NCI-H2196 treated with DMSO at 0.1 percent for 48 hours (cell line): ENCODE data around the gene OIT3.
"Not testable (repeated sequence)": the region's sequence is repeated elsewhere in the genome, so short reads cannot be mapped to it uniquely, and the experiment has no call there.

Source experiments
- DNase-seq: peaks from one replicate; lab custom pipeline; 2025; ENCODE audit not compliant: unreplicated experiment; lab: John Stamatoyannopoulos, UW

OIT3 gene

DNA sequence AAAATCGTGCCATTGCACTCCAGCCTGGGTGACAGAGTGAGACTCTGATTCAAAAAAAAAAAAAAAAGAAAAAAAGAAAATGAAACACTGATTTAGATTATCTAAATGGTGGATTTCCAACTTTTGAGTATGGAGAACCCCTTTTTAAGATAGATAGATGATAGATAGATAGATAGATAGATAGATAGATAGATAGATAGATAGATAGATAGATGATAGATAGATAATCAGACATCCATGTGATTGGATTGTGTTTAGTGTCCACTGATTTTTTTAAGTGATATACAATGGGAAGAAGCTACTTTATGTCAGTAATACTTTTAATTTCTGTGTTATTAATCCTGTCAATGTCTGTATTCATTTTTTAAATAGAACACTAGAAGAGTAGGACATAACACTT is 6.0 kb downstream of the OIT3 start:
- DNase-seq: no peak

DNA sequence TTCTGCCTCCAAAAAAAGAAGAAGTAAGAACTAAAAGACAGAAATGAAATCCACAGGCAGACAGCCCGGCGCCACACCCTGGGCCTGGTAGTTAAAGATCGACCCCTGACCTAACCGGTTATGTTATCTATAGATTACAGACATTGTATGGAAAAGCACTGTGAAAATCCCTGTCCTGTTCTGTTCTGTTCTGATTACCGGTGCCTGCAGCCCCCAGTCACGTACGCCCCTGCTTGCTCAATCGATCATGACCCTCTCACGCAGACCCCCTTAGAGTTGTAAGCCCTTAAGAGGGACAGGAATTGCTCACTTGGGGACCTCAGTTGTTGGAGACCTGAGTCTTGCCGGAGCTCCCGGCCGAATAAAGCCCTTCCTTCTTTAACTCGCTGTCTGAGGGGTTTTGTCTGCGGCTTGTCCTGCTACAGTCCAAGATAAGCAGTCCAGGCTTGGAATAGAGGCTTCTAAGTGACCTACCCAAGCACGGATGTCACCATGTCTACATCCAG is 10.5 kb downstream of the OIT3 start:
- not testable (repeated sequence) for DNase-seq

DNA sequence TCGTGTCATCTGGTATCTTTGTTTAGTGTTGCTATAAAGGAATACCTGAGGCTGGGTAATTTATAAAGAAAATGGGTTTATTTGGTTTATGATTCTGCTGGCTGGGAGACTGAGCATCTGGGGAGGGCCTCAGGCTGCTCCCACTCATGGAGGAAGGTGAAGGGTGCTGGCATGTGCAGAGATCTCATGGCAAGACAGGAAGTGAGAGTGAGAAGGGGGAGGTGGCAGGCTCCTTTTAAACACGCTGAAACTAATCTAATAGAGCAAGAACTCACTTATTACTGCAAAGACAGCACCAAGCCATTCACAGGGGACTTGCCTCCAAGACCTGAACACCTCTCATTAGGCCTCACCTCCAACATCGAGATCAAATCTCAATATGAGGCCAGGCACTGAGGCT is 11.3 kb downstream of the OIT3 start:
- DNase-seq: no peak

DNA sequence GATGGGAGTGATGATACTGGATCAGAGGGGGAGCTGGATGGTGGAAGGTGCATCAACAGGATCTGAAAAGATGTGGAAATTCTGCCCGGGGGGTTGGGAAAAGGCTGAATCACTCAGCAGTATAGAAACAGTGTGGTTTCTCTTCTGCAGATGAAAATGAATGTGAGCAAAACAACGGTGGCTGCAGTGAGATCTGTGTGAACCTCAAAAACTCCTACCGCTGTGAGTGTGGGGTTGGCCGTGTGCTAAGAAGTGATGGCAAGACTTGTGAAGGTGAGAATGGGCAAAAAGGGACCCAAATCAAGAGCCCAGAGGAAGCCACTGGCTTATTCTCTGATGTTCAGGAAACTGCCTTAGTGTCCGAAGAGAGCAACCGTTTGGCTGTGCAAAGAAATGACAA is 12.9 kb downstream of the OIT3 start:
- no peak for DNase-seq

DNA sequence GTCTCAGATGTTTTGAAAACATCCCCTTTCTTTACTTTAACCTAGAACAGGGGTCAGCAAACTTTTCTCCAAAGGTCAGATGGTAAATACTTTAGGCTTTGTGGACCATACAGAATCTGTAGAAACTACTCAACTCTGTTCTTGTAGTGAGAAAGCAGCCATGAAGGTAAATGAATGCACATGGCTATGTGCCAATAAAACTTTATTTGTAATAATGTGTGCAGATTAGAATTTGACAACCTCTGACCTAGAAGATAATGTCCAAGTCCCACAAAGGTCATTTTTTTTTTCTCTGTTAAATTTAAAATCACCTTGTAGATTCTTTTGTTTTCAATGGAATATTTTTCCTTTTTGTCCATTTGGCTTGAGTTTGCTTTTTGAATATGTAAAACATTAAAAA is 17.2 kb downstream of the OIT3 start:
- DNase-seq: no peak

DNA sequence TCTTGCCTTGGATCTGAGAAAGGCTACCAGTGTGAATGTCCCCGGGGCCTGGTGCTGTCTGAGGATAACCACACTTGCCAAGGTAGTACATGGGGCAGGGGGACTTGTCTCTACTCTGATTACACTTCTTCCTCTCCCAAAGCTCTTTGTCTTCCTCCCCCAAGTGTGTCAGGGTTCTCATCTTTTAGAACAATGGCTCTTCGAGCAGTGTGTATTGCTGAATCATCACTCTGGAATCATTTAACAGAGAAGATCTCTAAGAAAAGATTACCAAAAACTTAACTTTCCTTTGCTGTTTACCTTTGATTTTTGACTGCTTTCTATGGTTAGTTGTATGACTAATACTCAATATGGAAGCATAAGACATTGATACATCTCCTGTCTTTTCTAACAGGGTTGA is 18.2 kb downstream of the OIT3 start:
- no peak for DNase-seq

DNA sequence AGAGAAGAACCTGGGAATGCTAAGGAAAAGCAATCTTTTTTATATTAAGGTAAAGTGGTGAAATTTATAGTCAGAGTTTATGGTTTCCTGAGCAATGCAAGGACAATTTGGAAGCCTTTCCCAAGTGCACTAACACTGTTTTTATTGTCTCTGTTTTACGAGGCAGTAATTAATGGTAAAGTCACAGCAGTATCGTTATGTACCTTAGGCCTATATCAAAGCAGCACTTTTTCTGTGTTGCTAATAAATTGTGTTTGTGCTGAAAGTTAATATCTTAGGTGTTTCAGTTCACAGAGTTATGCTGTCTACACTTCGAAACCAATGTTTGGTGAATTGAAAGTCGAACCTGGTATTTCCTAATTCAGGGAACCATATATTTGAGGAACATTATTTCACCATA is 19.2 kb downstream of the OIT3 start:
- no peak for DNase-seq

DNA sequence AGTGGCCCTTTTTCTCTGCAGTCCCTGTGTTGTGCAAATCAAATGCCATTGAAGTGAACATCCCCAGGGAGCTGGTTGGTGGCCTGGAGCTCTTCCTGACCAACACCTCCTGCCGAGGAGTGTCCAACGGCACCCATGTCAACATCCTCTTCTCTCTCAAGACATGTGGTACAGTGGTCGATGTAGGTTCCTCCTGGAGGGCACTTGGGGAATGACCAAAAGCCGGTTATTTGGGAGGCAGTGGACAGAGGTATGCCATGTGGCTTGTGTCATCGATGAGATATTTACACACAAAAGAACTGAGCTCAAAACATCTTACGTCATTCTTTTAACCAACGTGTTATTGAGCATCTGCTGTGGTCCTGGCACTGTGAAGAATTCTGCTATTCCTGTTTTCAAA is 19.7 kb downstream of the OIT3 start:
- no peak for DNase-seq

DNA sequence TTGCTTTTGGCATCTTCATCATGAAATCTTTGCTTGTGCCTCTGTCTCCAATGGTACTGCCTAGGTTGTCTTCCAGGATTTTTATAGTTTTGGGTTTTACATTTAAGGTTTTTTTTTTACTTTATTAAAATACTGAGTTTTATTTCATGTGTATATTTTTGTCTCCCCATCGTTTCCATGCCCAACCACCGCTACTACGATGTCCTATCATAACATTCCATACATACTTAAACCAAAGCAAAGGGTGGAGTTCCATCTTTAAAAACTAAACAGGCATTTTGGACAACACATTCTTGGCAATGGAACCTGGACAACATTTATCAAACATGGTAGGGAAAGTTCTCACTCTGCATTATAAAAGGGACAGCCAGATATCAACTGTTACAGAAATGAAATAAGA is 23.7 kb downstream of the OIT3 start:
- DNase-seq: not testable (repeated sequence)

DNA sequence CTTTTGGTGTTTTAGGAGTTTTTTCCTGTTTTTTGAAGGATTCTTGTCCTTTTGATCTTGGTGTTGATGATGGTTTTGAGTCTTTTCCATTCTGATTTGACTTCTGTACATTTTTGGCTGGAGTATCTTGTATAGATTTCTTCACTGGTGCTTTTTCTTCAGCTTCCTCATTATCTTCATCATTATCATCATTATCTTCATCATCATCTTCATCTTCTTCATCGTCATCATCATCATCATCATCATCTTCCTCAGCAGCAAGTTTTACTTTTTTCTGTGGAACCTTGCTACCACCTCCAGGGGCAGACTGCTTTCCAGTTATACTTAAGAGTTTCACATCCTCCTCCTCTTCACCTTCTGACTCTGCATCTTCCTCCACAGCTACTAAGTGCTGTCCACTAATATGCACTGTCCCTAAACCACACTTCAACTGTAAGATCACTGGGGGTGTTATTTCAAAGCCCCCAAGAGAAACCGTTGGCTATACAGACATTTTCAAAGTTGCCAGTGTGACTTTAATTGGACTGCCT is 24.3 kb downstream of the OIT3 start:
- not testable (repeated sequence) for DNase-seq

DNA sequence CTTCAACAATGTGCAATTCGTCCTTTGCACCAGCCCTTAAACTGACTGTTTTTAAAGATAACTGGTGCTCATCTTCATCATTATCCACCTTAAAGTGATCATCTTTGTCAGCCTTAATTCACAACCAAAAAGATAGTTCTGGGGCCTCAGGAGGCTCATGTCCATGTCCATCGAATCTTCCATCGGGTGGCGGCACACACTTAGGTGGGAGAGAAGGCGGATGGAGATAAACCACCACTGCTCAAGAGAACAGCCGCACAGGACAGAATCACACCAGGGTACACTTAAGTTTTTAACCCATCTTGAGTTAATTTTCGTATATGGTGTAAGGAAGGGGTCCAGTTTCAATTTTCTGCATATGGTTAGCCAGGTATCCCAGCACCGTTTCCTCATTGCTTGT is 24.8 kb downstream of the OIT3 start:
- no peak for DNase-seq

DNA sequence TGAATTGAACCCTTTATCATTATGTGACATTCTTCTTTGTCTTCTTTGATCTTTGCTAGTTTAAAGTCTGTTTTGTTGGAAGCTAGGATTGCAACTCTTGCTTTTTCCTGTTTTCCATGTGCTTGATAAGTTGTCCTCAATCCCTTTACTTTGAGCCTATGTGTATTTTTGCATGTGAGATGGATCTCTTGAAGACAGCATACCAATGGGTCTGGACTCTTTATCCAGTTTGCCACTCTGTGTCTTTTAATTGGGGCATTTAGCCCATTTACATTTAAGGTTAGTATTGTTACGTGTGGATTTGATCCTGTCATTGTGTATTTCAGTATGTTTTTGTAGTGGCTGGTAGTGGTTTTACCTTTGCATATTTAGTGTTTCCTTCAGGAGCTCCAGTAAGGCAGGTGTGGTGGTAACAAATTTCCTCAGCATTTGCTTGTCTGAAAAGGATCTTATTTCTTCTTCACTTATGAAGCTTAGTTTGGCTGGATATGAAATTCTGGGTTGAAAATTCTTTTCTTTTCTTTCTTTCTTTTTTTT is 27.7 kb downstream of the OIT3 start:
- not testable (repeated sequence) for DNase-seq

DNA sequence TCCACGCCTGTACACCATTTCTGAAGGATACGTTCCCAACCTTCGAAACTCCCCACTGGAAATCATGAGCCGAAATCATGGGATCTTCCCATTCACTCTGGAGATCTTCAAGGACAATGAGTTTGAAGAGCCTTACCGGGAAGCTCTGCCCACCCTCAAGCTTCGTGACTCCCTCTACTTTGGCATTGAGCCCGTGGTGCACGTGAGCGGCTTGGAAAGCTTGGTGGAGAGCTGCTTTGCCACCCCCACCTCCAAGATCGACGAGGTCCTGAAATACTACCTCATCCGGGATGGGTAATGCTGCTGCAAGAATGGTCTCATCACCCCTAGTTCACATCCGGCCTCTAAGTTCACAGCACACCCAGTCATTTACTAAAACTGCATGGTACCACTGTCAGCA is 30.8 kb downstream of the OIT3 start:
- DNase-seq: no peak

DNA sequence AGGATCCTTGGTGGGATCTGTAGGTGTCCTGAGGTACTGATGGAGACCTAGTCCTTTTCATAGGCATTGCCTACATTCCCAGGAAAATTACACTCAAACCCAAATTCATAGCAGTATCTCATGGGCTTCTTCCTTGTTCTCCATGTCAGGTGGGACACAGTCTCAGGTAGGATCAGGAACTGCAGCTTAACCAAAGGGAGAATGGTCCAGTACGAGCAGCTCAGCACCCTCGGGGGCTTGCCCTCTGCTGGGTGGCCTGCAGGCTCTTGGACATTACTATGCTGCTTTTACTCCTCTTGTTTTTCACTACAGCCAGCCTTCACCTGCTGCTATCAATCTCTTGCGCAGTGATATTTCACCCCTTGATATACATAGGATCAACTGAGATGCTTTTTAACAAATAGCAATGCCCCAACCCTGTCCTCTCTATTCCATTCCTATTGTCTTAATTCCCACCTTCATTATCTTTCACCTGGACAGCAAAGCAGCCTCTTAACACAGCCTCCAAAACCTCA is 32.5 kb downstream of the OIT3 start:
- no peak for DNase-seq

DNA sequence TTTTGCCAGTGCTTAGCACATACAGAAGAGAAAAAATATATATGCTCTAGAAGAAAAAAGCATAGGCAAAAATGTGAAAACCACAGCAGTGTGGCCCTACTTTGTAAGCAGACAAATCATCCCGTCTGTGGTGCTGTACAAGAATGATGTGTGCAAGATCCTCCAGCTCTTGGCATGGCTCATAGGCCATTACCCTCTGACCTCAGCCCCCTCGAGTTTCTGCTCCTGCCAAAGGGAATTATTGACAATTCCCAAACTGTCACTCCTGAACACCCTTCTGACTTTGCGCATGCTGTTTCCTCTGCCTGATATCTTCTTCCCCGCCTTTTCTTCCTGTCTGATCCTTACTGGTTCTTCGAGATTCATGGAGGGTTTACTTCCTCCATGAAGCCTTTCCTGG is 33.9 kb downstream of the OIT3 start:
- no peak for DNase-seq

DNA sequence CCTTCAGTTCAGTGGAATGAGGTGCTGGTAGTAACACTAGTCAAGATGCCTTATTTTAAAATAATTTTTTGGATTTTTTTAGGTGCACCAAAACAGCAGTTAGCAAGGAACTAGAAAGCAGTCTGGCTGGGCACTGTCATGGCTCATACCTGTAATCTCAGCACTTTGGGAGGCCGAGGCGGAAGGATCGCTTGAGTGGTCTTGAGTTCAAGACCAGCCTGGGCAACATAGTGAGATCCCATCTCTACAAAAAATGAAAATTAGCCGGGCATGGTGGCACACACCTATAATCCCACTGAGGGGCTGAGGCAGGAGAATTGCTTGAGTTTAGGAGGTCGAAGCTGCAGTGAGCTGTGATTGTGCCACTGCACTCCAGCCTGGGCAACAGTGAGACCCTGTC is 35.3 kb downstream of the OIT3 start:
- no peak for DNase-seq

DNA sequence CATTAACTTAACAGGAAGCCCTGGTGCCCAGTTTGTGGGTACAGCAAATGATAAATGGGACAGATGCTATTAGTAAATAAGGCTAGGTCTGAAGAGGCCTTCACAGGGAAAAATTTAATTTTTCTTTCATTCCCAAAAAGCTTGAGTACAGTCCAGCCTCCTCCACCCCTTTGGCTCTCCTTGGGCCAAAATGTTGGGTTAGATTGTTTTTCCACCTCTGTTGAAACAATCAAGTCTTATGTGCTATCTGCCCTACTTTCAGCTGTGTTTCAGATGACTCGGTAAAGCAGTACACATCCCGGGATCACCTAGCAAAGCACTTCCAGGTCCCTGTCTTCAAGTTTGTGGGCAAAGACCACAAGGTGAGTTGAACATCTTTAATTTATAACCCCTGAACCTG is 36.7 kb downstream of the OIT3 start:
- no peak for DNase-seq

DNA sequence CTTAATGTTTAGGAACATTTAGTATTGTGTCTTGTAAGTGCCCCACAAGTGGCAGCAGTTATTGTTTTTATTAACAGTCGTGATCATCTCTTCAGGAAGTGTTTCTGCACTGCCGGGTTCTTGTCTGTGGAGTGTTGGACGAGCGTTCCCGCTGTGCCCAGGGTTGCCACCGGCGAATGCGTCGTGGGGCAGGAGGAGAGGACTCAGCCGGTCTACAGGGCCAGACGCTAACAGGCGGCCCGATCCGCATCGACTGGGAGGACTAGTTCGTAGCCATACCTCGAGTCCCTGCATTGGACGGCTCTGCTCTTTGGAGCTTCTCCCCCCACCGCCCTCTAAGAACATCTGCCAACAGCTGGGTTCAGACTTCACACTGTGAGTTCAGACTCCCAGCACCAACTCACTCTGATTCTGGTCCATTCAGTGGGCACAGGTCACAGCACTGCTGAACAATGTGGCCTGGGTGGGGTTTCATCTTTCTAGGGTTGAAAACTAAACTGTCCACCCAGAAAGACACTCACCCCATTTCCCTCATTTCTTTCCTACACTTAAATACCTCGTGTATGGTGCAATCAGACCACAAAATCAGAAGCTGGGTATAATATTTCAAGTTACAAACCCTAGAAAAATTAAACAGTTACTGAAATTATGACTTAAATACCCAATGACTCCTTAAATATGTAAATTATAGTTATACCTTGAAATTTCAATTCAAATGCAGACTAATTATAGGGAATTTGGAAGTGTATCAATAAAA is 38.9 kb downstream of the OIT3 start:
- no peak for DNase-seq

DNA sequence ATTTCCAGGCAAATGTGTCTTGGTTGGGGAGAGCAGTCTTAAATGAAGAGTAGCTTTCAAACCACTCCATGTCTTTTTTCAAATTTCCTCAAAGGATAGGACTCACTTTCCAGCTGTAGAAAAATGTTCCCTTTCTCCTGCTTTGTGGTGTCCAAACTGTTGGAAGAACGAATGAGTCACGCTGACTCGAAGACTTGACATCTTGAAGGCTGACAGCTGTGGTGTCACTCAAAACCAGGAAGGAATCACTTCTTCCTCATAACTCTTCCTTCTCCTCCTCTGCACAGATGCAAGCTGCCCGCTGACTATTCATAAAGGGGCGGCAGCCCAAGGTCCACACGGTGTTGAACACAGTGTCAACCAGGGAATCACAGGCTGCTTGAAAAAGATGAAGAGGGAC is 41.8 kb downstream of the OIT3 start:
- DNase-seq: no peak

DNA sequence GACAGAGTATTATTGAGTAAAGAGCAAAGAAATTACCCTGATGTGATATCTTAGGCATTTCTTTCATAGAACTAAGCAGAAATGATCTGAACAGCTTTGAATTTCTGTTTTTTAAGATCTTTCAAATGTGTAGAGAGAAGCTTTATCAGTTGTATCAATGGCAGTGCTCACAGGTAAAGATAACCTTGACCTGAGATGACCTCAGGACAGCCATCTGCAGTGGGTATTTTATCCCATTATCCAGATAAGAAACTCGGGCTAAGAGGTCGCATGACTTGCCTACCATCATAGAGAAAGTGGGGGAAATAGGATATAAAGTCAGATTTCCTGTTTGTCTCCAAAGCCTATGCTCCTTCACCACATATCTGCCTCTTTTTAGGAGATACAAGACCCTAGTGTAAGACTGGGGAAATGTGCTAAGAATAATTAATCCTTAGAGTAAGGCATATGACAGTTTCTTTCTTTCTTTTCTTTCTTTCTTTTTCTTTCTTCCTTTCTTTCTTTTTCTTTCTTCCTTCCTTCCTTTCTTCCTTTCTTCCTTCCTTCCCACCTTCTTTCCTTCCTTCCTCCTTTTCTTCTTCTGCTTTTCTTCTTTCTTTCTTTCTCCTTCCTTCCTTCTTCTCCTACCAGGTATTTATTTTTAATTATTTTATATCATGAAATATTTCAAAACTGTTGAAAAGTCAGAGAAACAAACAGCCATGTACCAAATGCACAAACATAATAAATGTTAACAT is 50.1 kb downstream of the OIT3 start:
- DNase-seq: no peak

DNA sequence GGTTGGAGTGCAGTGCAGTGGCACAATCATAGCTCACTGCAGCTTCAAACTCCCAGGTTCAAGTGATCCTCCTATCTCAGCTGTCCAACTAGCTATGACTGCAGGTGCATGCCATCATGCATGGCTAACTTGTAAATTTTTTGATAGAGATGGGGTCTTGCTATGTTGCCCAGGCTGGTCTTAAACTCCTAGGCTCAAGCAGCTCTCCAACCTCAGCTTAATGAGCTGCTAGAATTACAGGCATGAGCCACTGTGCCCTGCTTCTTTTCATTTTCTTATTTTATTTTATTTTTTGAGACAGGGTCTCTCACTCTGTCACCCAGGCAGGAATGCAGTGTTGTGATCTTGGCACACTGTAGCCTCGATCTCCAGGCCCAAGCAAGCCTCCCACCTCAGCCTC is 53.4 kb downstream of the OIT3 start:
- DNase-seq: no peak

DNA sequence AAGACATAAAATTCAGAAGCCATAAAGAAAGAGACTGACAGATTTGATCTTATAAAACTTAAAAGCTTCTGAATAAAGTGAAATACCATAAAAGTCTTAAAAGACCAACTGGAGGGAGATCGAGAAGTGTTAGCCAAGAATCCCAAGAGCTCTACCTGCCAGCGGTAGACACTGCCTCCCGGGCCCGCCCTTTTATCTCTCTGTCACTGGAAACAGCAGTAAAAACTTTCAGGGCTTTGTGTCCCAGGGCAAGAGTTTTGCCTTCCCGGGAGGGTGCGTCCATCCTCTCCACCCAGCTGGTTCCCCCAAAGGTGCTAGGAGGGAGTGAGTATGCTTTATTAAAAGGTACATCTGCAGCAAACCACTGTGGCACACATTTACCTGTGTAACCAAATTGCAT is 55.2 kb downstream of the OIT3 start:
- no peak for DNase-seq
